K562 (cell line): ENCODE results near the gene EIF4G1. TPM values are rescaled to one million over a fixed set of nuclear protein-coding genes. Genes with fewer than 3 reads are reported as not detected.

Experiments
- ATAC-seq: fragments of 200-7000 bp; cut with Tn5 transposase; 3 replicates; pipeline ENCODE4 v1.9.1; 2020; ENCODE audit warnings: moderate library complexity
- BruUV-seq: library from RNA; stranded (reverse); fragments of 400-500 nt; replicated peaks from 2 replicates; lab custom pipeline; 2021; lab: Mats Ljungman, UMichigan
- CTCF ChIA-PET: fragments of 300-600 bp; formaldehyde crosslinking; extraction: SDS; loops from one replicate; lab custom pipeline; 2021; ENCODE audit warnings: low intra/inter-chr PET ratio; lab: Yijun Ruan, JAX
- POLR2A ChIA-PET: fragments of 300-600, 350-650 bp; sonication (Branson Sonifier 250); formaldehyde crosslinking; extraction: SDS; loops from one replicate; lab custom pipeline; 2021; ENCODE audit warnings: antibody characterized with exemption, inconsistent platforms; lab: Yijun Ruan, JAX
- DNase-seq, 4 experiments: peaks; one replicate each; pipeline versions ENCODE4 v3.0.0 to v3.0.0-alpha.2; 2011 to 2018; ENCODE audit warnings: low spot score in 3 of 4, mixed read lengths in 3 of 4; ENCODE audit errors: extremely low read depth in 1 of 4
- FAIRE-seq: peaks from 2 replicates; lab custom pipeline; 2011; peaks lifted over from hg19 to GRCh38; lab: Jason Lieb, UNC
- H2AFZ ChIP-seq: 2 replicates; pipeline ENCODE4 v1.6.0; 2011; ENCODE audit warnings: low read depth, low read length, control low read depth, inconsistent platforms
- H3K27ac ChIP-seq: fragments of 200-600 bp; 3 replicates; pipeline ENCODE4 v1.8.0; 2011; ENCODE audit warnings: low read depth, mild to moderate bottlenecking, control low read depth, inconsistent platforms, low read length, moderate library complexity, mixed read lengths; ENCODE audit errors: extremely low read depth
- H3K27me3 ChIP-seq, 2 experiments: fragments of 300-600 bp in 1 of 2; 2 replicates in 1 of 2; 3 replicates in 1 of 2; pipeline versions ENCODE4 v1.6.0 to v1.8.0; 2011; ENCODE audit warnings: inconsistent platforms in 2 of 2, low read length in 2 of 2, mild to moderate bottlenecking in 1 of 2, mixed read lengths in 1 of 2, moderate library complexity in 1 of 2; ENCODE audit not compliant: control insufficient read depth in 2 of 2, insufficient read depth in 2 of 2
- H3K36me3 ChIP-seq: fragments of 300-600 bp; 3 replicates; pipeline ENCODE4 v1.8.0; 2011; ENCODE audit warnings: mild to moderate bottlenecking, low read length, inconsistent platforms; ENCODE audit not compliant: control insufficient read depth, insufficient read depth
- H3K4me1 ChIP-seq, 2 experiments: fragments of 200-600 bp in 1 of 2; replicated peaks in 1 of 2; 2 replicates in 1 of 2; 3 replicates in 1 of 2; pipeline versions ENCODE4 v1.5.1 to v1.8.0; 2011; ENCODE audit warnings: inconsistent platforms in 2 of 2, low read length in 2 of 2, mild to moderate bottlenecking in 1 of 2, mixed read lengths in 1 of 2, moderate library complexity in 1 of 2; ENCODE audit not compliant: control insufficient read depth in 2 of 2, insufficient read depth in 2 of 2
- H3K4me2 ChIP-seq: 2 replicates; pipeline ENCODE4 v1.6.1; 2011; ENCODE audit warnings: low read length, control low read depth, inconsistent platforms, mixed read lengths; ENCODE audit not compliant: insufficient read depth
- H3K4me3 ChIP-seq: fragments of 200-600 bp; sonication (generic), shearing (Covaris generic); 2 replicates; pipeline ENCODE4 v1.5.1; 2016; ENCODE audit warnings: control low read depth, inconsistent platforms
- H3K79me2 ChIP-seq: fragments of 200-600 bp; 3 replicates; pipeline ENCODE4 v1.8.0; 2011; ENCODE audit warnings: low read length, inconsistent platforms; ENCODE audit not compliant: control insufficient read depth, insufficient read depth
- H3K9ac ChIP-seq, 2 experiments: 2 replicates each; pipeline versions ENCODE4 v1.6.0 to v1.6.1; 2011; ENCODE audit warnings: low read depth in 2 of 2, low read length in 2 of 2, control low read depth in 1 of 2, inconsistent platforms in 1 of 2, mild to moderate bottlenecking in 1 of 2, mixed read lengths in 1 of 2; ENCODE audit not compliant: insufficient read depth in 1 of 2
- H3K9me1 ChIP-seq: one replicate; pipeline ENCODE4 v1.6.0; 2011; ENCODE audit warnings: inconsistent platforms, mild to moderate bottlenecking, low read length, moderate library complexity; ENCODE audit not compliant: control insufficient read depth, insufficient read depth
- H3K9me3 ChIP-seq: replicated peaks from 2 replicates; pipeline ENCODE4 v1.5.1; 2011; ENCODE audit warnings: low read depth, low read length, inconsistent platforms; ENCODE audit not compliant: control insufficient read depth, insufficient read depth
- H4K20me1 ChIP-seq: replicated peaks from 2 replicates; pipeline ENCODE4 v1.6.1; 2011; ENCODE audit warnings: low read length, inconsistent platforms, mixed read lengths; ENCODE audit not compliant: control insufficient read depth, insufficient read depth
- NFIC ChIP-seq: fragments of 450-650 bp; IDR thresholded peaks from 2 replicates; pipeline ENCODE4 v1.6.1; 2017; ENCODE audit warnings: mild to moderate bottlenecking, inconsistent platforms
- WGBS: fragments of 100-300 bp; shearing (Covaris generic); methylation state at CpG from one replicate; pipeline ENCODE4 v1.1.6; 2016; ENCODE audit warnings: low coverage, mixed read lengths; ENCODE audit not compliant: insufficient coverage; ENCODE audit errors: missing lambda C conversion rate; 5-methylcytosine and 5-hydroxymethylcytosine counted together
- in situ Hi-C: fragments of 300-500 bp; cut with MboI; formaldehyde crosslinking; loops from 4 replicates; pipeline ENCODE4 v1.15.0; 2018; ENCODE audit warnings: inconsistent platforms, mixed read lengths
- intact Hi-C: fragments of 100-400 bp; cut with micrococcal nuclease; formaldehyde crosslinking; loops from 2 replicates; pipeline ENCODE4 v1.14.2; 2022
- polyA plus RNA-seq, 8 experiments: library from polyadenylated mRNA; depleted of rRNA in 4 of 8; stranded (reverse) in 5 of 8; unstranded in 3 of 8; fragments of >200 nt; fragmentation: Nextera tagmentation in 2 of 8; fragmentation: Illumina TruSeq in 1 of 8; extraction: Ambion mirVana in 2 of 8; extraction: Trizol in 1 of 8; gene quantifications; 2 replicates each; pipeline versions ENCODE4 v1.2.1 to v1.2.3, GENCODE V29; 2011 to 2014; ENCODE audit warnings: inconsistent platforms in 1 of 8, missing spikeins in 1 of 8
- total RNA-seq, 7 experiments: library from RNA; depleted of rRNA in 6 of 7; stranded (reverse); fragments of >200 nt in 6 of 7; fragmentation: Illumina TruSeq in 2 of 7; extraction: Trizol in 2 of 7; gene quantifications; 2 replicates each; pipeline versions ENCODE4 v1.2.1 to v1.2.3, GENCODE V29; 2011 to 2021; ENCODE audit warnings: low replicate concordance in 1 of 7
- TF ChIP-seq, protein P1 (sequence below): fragments of 250-450 bp; sonication (Bioruptor Pico); IDR thresholded peaks from 2 replicates; pipeline ENCODE4 v1.4.0; 2020; ENCODE audit warnings: mild to moderate bottlenecking, moderate library complexity
- TF ChIP-seq, protein P2 (sequence below): sonication (generic); formaldehyde crosslinking; IDR thresholded peaks from 2 replicates; pipeline ENCODE4 v1.8.0; 2022; ENCODE audit warnings: mild to moderate bottlenecking, missing genetic modification reagents

The EIF4G1 gene
- total and polyA plus RNA-seq, 9 of the 15 experiments (the other 6 are each of a cell fraction or from before 2014, with no cell fraction given), result 4.6 to 505 (median 155) TPM

DNA sequence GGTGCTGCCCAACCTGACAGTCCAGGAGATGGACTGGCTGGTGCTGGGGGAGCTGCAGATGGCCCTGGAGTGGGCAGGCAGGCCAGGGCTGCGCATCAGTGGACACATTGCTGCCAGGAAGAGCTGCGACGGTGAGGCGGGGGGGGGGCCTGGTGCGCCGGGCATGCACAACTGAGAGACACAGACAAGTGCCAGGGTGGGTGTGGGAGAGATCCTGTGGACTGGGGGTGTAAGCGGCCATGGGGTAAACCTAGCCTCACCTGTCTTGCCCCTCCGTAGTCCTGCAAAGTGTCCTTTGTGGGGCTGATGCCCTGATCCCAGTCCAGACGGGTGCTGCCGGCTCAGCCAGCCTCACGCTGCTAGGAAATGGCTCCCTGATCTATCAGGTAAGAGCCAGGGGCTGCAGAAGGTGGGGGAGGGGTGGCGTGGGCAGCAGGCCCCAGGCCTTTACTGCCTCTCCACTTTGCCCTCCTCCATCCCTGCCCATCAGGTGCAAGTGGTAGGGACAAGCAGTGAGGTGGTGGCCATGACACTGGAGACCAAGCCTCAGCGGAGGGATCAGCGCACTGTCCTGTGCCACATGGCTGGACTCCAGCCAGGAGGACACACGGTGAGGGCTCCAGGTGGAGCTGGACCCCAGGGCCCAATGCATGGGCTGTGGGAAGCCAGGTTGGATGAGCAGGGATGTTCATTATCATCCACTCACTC lies 68.8 kb downstream of the EIF4G1 start:
- intact Hi-C loops, result loop anchor here (10.0 kb wide), 1 partner anchor 332 kb away; the partner anchor contains the start of gene MAGEF1
- ATAC-seq (no peak), FAIRE-seq (no peak)
- H3K9me1 ChIP-seq, result no peaks in the 10 kb centered on the region
- H3K27ac ChIP-seq, result no peak overlapping the region
- ChIA-PET POLR2A (interaction anchor here (2.3 kb wide), 1 partner anchor 11 kb away, joined by 6 read pairs; no protein-coding TSS in a partner anchor), CTCF (no interaction called here)
- H3K9me3 ChIP-seq, result no peaks in the 10 kb centered on the region
- no peaks in the 10 kb centered on the region for H3K36me3 ChIP-seq
- H2AFZ ChIP-seq, result no peak overlapping the region
- in situ Hi-C loops, result no loop called here
- BruUV-seq, result no TSS peak
- peaks cover 7% of the 10 kb centered on the region; the same call in 1 of the 2 replicates for H4K20me1 ChIP-seq
- H3K4me3 ChIP-seq, result no peak overlapping the region
- peaks cover under 1 to 41% of the 10 kb centered on the region in 2 experiments; a peak in 4 of 5 replicates for H3K4me1 ChIP-seq
- 36% methylated on average over 15 of the region's 15 CpGs for WGBS
- no peak overlapping the region for H3K4me2 ChIP-seq
- TF ChIP-seq, protein P1, sequence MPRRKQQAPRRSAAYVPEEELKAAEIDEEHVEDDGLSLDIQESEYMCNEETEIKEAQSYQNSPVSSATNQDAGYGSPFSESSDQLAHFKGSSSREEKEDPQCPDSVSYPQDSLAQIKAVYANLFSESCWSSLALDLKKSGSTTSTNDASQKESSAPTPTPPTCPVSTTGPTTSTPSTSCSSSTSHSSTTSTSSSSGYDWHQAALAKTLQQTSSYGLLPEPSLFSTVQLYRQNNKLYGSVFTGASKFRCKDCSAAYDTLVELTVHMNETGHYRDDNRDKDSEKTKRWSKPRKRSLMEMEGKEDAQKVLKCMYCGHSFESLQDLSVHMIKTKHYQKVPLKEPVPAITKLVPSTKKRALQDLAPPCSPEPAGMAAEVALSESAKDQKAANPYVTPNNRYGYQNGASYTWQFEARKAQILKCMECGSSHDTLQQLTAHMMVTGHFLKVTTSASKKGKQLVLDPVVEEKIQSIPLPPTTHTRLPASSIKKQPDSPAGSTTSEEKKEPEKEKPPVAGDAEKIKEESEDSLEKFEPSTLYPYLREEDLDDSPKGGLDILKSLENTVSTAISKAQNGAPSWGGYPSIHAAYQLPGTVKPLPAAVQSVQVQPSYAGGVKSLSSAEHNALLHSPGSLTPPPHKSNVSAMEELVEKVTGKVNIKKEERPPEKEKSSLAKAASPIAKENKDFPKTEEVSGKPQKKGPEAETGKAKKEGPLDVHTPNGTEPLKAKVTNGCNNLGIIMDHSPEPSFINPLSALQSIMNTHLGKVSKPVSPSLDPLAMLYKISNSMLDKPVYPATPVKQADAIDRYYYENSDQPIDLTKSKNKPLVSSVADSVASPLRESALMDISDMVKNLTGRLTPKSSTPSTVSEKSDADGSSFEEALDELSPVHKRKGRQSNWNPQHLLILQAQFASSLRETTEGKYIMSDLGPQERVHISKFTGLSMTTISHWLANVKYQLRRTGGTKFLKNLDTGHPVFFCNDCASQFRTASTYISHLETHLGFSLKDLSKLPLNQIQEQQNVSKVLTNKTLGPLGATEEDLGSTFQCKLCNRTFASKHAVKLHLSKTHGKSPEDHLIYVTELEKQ, result no peak
- TF ChIP-seq, protein P2, sequence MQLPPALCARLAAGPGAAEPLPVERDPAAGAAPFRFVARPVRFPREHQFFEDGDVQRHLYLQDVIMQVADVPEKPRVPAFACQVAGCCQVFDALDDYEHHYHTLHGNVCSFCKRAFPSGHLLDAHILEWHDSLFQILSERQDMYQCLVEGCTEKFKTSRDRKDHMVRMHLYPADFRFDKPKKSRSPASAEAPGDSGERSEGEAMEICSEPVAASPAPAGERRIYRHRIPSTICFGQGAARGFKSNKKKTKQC, result no peak
- TF ChIP-seq NFIC, result peak; percentile 24; the same call in 1 of the 2 replicates
- TF ChIP-seq, all 486 proteins: peak for 1
- Histone ChIP-seq H3K27me3 (peaks cover 19 to 71% of the 10 kb centered on the region in 2 experiments), H3K79me2 (no peaks in the 10 kb centered on the region), H3K9ac (no peak overlapping the region)
- no peak for DNase-seq
